ENCODE results near the gene TRIP6.

TRIP6 gene

DNA sequence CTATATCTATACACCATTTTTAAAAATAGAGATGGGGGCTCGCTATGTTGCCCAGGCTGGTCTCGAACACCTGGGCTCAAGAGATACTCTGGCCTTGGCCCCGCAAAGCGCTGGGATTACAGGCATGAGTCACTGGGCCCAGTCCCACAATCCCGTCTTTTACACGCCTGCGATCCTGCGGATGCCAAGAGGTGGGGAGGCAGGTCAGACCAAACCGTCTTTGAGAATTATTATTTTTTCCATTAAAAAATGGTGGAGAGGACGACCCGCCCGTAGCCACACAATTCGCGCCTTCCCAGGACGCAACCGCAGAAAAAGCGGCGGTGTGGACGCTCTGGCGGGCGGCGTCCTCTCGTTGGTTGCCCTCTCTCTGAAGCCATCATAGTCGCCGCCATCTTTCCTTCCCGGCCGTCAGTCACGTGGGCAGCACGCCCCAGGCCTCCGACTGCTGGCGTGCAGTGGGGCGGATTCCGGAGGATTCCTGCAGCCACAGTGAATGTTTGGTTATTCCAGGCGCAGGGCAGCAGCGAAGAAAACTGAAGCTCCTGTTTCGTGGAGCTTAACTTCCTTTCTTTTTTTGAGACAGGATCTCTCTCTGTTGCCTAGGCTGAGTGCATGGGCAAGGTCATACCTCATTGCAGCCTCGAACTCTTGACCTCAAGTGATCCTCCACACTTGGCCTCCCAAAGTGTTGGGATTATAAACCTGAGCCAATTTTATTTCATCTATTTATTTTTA lies 29.9 kb upstream of the TRIP6 start (continued):
- TF ChIP-seq ZNF704 (tag by site-specific recombination; IDR thresholded peaks at IDR 0.05) = no peak
- TF ChIP-seq ZNF558 (tag by site-specific recombination; IDR thresholded peaks at IDR 0.05) = peak; percentile 49; the same call in 1 of the 2 replicates
- no peak for TF ChIP-seq PRDM2 (tag by site-specific recombination; IDR thresholded peaks at IDR 0.05; ENCODE audit: borderline replicate concordance)
- peak; percentile 83 for TF ChIP-seq ZNF2 (tag by site-specific recombination; IDR thresholded peaks at IDR 0.05)
- peak; percentile 82 for TF ChIP-seq ZBTB20 (tag by site-specific recombination; IDR thresholded peaks at IDR 0.05)
- TF ChIP-seq ZNF585B (tag by site-specific recombination; IDR thresholded peaks at IDR 0.05) = no peak
- TF ChIP-seq, protein P1, sequence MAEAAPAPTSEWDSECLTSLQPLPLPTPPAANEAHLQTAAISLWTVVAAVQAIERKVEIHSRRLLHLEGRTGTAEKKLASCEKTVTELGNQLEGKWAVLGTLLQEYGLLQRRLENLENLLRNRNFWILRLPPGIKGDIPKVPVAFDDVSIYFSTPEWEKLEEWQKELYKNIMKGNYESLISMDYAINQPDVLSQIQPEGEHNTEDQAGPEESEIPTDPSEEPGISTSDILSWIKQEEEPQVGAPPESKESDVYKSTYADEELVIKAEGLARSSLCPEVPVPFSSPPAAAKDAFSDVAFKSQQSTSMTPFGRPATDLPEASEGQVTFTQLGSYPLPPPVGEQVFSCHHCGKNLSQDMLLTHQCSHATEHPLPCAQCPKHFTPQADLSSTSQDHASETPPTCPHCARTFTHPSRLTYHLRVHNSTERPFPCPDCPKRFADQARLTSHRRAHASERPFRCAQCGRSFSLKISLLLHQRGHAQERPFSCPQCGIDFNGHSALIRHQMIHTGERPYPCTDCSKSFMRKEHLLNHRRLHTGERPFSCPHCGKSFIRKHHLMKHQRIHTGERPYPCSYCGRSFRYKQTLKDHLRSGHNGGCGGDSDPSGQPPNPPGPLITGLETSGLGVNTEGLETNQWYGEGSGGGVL (tag by site-specific recombination; IDR thresholded peaks at IDR 0.05) = peak; percentile 25; the same call in 1 of the 2 replicates
- TF ChIP-seq SP2 (tag by site-specific recombination; IDR thresholded peaks at IDR 0.05) = peak; percentile 74
- peak; percentile 65; the same call in 1 of the 2 replicates for TF ChIP-seq ZNF785 (tag by site-specific recombination; IDR thresholded peaks at IDR 0.05)
- TF ChIP-seq ZBTB17 (tag by site-specific recombination; IDR thresholded peaks at IDR 0.05) = peak; percentile 98
- TF ChIP-seq, protein P2, sequence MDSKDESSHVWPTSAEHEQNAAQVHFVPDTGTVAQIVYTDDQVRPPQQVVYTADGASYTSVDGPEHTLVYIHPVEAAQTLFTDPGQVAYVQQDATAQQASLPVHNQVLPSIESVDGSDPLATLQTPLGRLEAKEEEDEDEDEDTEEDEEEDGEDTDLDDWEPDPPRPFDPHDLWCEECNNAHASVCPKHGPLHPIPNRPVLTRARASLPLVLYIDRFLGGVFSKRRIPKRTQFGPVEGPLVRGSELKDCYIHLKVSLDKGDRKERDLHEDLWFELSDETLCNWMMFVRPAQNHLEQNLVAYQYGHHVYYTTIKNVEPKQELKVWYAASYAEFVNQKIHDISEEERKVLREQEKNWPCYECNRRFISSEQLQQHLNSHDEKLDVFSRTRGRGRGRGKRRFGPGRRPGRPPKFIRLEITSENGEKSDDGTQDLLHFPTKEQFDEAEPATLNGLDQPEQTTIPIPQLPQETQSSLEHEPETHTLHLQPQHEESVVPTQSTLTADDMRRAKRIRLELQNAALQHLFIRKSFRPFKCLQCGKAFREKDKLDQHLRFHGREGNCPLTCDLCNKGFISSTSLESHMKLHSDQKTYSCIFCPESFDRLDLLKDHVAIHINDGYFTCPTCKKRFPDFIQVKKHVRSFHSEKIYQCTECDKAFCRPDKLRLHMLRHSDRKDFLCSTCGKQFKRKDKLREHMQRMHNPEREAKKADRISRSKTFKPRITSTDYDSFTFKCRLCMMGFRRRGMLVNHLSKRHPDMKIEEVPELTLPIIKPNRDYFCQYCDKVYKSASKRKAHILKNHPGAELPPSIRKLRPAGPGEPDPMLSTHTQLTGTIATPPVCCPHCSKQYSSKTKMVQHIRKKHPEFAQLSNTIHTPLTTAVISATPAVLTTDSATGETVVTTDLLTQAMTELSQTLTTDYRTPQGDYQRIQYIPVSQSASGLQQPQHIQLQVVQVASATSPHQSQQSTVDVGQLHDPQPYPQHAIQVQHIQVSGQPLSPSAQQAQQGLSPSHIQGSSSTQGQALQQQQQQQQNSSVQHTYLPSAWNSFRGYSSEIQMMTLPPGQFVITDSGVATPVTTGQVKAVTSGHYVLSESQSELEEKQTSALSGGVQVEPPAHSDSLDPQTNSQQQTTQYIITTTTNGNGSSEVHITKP (tag by site-specific recombination; IDR thresholded peaks at IDR 0.05) = peak; percentile 83
- TF ChIP-seq KLF9 (tag by site-specific recombination; IDR thresholded peaks at IDR 0.05; ENCODE audit: low read depth) = peak; percentile 61; the same call in 1 of the 2 replicates
- no peak; the same call in 1 of the 2 replicates for TF ChIP-seq ZNF580 (tag by site-specific recombination; IDR thresholded peaks at IDR 0.05)
- TF ChIP-seq, protein P3, sequence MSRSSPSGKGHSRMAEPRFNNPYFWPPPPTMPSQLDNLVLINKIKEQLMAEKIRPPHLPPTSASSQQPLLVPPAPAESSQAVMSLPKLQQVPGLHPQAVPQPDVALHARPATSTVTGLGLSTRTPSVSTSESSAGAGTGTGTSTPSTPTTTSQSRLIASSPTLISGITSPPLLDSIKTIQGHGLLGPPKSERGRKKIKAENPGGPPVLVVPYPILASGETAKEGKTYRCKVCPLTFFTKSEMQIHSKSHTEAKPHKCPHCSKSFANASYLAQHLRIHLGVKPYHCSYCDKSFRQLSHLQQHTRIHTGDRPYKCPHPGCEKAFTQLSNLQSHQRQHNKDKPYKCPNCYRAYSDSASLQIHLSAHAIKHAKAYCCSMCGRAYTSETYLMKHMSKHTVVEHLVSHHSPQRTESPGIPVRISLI (tag by site-specific recombination; IDR thresholded peaks at IDR 0.05) = peak; percentile 96
- TF ChIP-seq, protein P4, sequence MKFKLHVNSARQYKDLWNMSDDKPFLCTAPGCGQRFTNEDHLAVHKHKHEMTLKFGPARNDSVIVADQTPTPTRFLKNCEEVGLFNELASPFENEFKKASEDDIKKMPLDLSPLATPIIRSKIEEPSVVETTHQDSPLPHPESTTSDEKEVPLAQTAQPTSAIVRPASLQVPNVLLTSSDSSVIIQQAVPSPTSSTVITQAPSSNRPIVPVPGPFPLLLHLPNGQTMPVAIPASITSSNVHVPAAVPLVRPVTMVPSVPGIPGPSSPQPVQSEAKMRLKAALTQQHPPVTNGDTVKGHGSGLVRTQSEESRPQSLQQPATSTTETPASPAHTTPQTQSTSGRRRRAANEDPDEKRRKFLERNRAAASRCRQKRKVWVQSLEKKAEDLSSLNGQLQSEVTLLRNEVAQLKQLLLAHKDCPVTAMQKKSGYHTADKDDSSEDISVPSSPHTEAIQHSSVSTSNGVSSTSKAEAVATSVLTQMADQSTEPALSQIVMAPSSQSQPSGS (tag by site-specific recombination; IDR thresholded peaks at IDR 0.05; ENCODE audit: low read depth) = no peak
- TF ChIP-seq, protein P5, sequence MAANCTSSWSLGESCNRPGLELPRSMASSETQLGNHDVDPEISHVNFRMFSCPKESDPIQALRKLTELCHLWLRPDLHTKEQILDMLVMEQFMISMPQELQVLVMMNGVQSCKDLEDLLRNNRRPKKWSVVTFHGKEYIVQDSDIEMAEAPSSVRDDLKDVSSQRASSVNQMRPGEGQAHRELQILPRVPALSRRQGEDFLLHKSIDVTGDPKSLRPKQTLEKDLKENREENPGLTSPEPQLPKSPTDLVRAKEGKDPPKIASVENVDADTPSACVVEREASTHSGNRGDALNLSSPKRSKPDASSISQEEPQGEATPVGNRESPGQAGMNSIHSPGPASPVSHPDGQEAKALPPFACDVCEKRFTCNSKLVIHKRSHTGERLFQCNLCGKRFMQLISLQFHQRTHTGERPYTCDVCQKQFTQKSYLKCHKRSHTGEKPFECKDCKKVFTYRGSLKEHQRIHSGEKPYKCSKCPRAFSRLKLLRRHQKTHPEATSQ (tag by site-specific recombination; IDR thresholded peaks at IDR 0.05) = peak; percentile 77; the same call in 1 of the 2 replicates
- no peak for TF ChIP-seq ZNF623 (tag by site-specific recombination; IDR thresholded peaks at IDR 0.05)
- TF ChIP-seq KLF10 (tag by site-specific recombination; IDR thresholded peaks at IDR 0.05) = peak; percentile 61; the same call in 1 of the 2 replicates
- 0 out of 2 replicates have a peak, but pooled peaks have one; percentile 30 for TF ChIP-seq SCRT2 (tag by site-specific recombination; IDR thresholded peaks at IDR 0.05)
- peak; percentile 61; the same call in 1 of the 2 replicates for TF ChIP-seq ZNF610 (tag by site-specific recombination; IDR thresholded peaks at IDR 0.05; ENCODE audit: borderline replicate concordance)
- peak; percentile 91 for TF ChIP-seq ZFP37 (tag by site-specific recombination; IDR thresholded peaks at IDR 0.05)
